K562 (cell line): ENCODE measurements around the gene MGAT1. TPM values are rescaled to one million over a fixed set of nuclear protein-coding genes. Genes with fewer than 3 reads are reported as not detected.

Experiments used
- ATAC-seq: fragments of 200-7000 bp; cut with Tn5 transposase; 3 replicates; pipeline ENCODE4 v1.9.1; 2020; ENCODE audit warnings: moderate library complexity
- BruUV-seq: library from RNA; stranded (reverse); fragments of 400-500 nt; replicated peaks from 2 replicates; lab custom pipeline; 2021; lab: Mats Ljungman, UMichigan
- CTCF ChIA-PET: fragments of 300-600 bp; formaldehyde crosslinking; extraction: SDS; loops from one replicate; lab custom pipeline; 2021; ENCODE audit warnings: low intra/inter-chr PET ratio; lab: Yijun Ruan, JAX
- POLR2A ChIA-PET: fragments of 300-600, 350-650 bp; sonication (Branson Sonifier 250); formaldehyde crosslinking; extraction: SDS; loops from one replicate; lab custom pipeline; 2021; ENCODE audit warnings: antibody characterized with exemption, inconsistent platforms; lab: Yijun Ruan, JAX
- DNase-seq, 4 experiments: peaks; one replicate each; pipeline versions ENCODE4 v3.0.0 to v3.0.0-alpha.2; 2011 to 2018; ENCODE audit warnings: low spot score in 3 of 4, mixed read lengths in 3 of 4; ENCODE audit errors: extremely low read depth in 1 of 4
- FAIRE-seq: peaks from 2 replicates; lab custom pipeline; 2011; peaks lifted over from hg19 to GRCh38; lab: Jason Lieb, UNC
- H2AFZ ChIP-seq: 2 replicates; pipeline ENCODE4 v1.6.0; 2011; ENCODE audit warnings: low read depth, low read length, control low read depth, inconsistent platforms
- H3K27ac ChIP-seq: fragments of 200-600 bp; 3 replicates; pipeline ENCODE4 v1.8.0; 2011; ENCODE audit warnings: low read depth, mild to moderate bottlenecking, control low read depth, inconsistent platforms, low read length, moderate library complexity, mixed read lengths; ENCODE audit errors: extremely low read depth
- H3K27me3 ChIP-seq, 2 experiments: fragments of 300-600 bp in 1 of 2; 2 replicates in 1 of 2; 3 replicates in 1 of 2; pipeline versions ENCODE4 v1.6.0 to v1.8.0; 2011; ENCODE audit warnings: inconsistent platforms in 2 of 2, low read length in 2 of 2, mild to moderate bottlenecking in 1 of 2, mixed read lengths in 1 of 2, moderate library complexity in 1 of 2; ENCODE audit not compliant: control insufficient read depth in 2 of 2, insufficient read depth in 2 of 2
- H3K36me3 ChIP-seq: fragments of 300-600 bp; 3 replicates; pipeline ENCODE4 v1.8.0; 2011; ENCODE audit warnings: mild to moderate bottlenecking, low read length, inconsistent platforms; ENCODE audit not compliant: control insufficient read depth, insufficient read depth
- H3K4me1 ChIP-seq, 2 experiments: fragments of 200-600 bp in 1 of 2; replicated peaks in 1 of 2; 2 replicates in 1 of 2; 3 replicates in 1 of 2; pipeline versions ENCODE4 v1.5.1 to v1.8.0; 2011; ENCODE audit warnings: inconsistent platforms in 2 of 2, low read length in 2 of 2, mild to moderate bottlenecking in 1 of 2, mixed read lengths in 1 of 2, moderate library complexity in 1 of 2; ENCODE audit not compliant: control insufficient read depth in 2 of 2, insufficient read depth in 2 of 2
- H3K4me2 ChIP-seq: 2 replicates; pipeline ENCODE4 v1.6.1; 2011; ENCODE audit warnings: low read length, control low read depth, inconsistent platforms, mixed read lengths; ENCODE audit not compliant: insufficient read depth
- H3K4me3 ChIP-seq: fragments of 200-600 bp; sonication (generic), shearing (Covaris generic); 2 replicates; pipeline ENCODE4 v1.5.1; 2016; ENCODE audit warnings: control low read depth, inconsistent platforms
- H3K79me2 ChIP-seq: fragments of 200-600 bp; 3 replicates; pipeline ENCODE4 v1.8.0; 2011; ENCODE audit warnings: low read length, inconsistent platforms; ENCODE audit not compliant: control insufficient read depth, insufficient read depth
- H3K9ac ChIP-seq, 2 experiments: 2 replicates each; pipeline versions ENCODE4 v1.6.0 to v1.6.1; 2011; ENCODE audit warnings: low read depth in 2 of 2, low read length in 2 of 2, control low read depth in 1 of 2, inconsistent platforms in 1 of 2, mild to moderate bottlenecking in 1 of 2, mixed read lengths in 1 of 2; ENCODE audit not compliant: insufficient read depth in 1 of 2
- H3K9me1 ChIP-seq: one replicate; pipeline ENCODE4 v1.6.0; 2011; ENCODE audit warnings: inconsistent platforms, mild to moderate bottlenecking, low read length, moderate library complexity; ENCODE audit not compliant: control insufficient read depth, insufficient read depth
- H3K9me3 ChIP-seq: replicated peaks from 2 replicates; pipeline ENCODE4 v1.5.1; 2011; ENCODE audit warnings: low read depth, low read length, inconsistent platforms; ENCODE audit not compliant: control insufficient read depth, insufficient read depth
- H4K20me1 ChIP-seq: replicated peaks from 2 replicates; pipeline ENCODE4 v1.6.1; 2011; ENCODE audit warnings: low read length, inconsistent platforms, mixed read lengths; ENCODE audit not compliant: control insufficient read depth, insufficient read depth
- DEAF1 ChIP-seq: fragments of 450-650 bp; formaldehyde crosslinking; IDR thresholded peaks from 2 replicates; pipeline ENCODE4 v1.4.0; 2020; ENCODE audit warnings: mild to moderate bottlenecking, moderate library complexity
- GTF2F1 ChIP-seq: IDR thresholded peaks from 2 replicates; pipeline ENCODE4 v1.6.1; 2011; ENCODE audit warnings: low read depth, low read length, improper control_type of control experiment
- HSF4 ChIP-seq: fragments of 250-450 bp; sonication (Bioruptor Pico); IDR thresholded peaks from 2 replicates; pipeline ENCODE4 v2.1.2; 2022; ENCODE audit warnings: mild to moderate bottlenecking, moderate library complexity, borderline replicate concordance
- RERE ChIP-seq: sonication (generic); formaldehyde crosslinking; IDR thresholded peaks from 2 replicates; pipeline ENCODE4 v1.8.0; 2023; ENCODE audit warnings: missing genetic modification reagents, mild to moderate bottlenecking, borderline replicate concordance
- TBL1XR1 ChIP-seq, 2 experiments: IDR thresholded peaks; 2 replicates each; pipeline ENCODE4 v1.6.1; 2012; ENCODE audit warnings: improper control_type of control experiment in 2 of 2, low read length in 2 of 2, mild to moderate bottlenecking in 1 of 2
- ZMIZ1 ChIP-seq, 2 experiments: fragments of 150-350 bp in 1 of 2; IDR thresholded peaks; 2 replicates each; pipeline ENCODE4 v1.6.1; 2012 to 2016; ENCODE audit warnings: low read depth in 2 of 2, low read length in 2 of 2, mild to moderate bottlenecking in 1 of 2, moderate library complexity in 1 of 2
- ZNF764 ChIP-seq: fragments of 250-450 bp; sonication (Bioruptor Pico); IDR thresholded peaks from 2 replicates; pipeline ENCODE4 v1.4.0; 2020; ENCODE audit warnings: low read depth, mild to moderate bottlenecking, moderate library complexity
- ZNF766 ChIP-seq: fragments of 200-800 bp; sonication (Bioruptor generic); conservative IDR thresholded peaks from 2 replicates; pipeline ENCODE4 v1.6.1; 2016; ENCODE audit warnings: missing genetic modification characterization, missing compliant biosample characterization
- WGBS: fragments of 100-300 bp; shearing (Covaris generic); methylation state at CpG from one replicate; pipeline ENCODE4 v1.1.6; 2016; ENCODE audit warnings: low coverage, mixed read lengths; ENCODE audit not compliant: insufficient coverage; ENCODE audit errors: missing lambda C conversion rate; 5-methylcytosine and 5-hydroxymethylcytosine counted together
- in situ Hi-C: fragments of 300-500 bp; cut with MboI; formaldehyde crosslinking; loops from 4 replicates; pipeline ENCODE4 v1.15.0; 2018; ENCODE audit warnings: inconsistent platforms, mixed read lengths
- intact Hi-C: fragments of 100-400 bp; cut with micrococcal nuclease; formaldehyde crosslinking; loops from 2 replicates; pipeline ENCODE4 v1.14.2; 2022
- polyA plus RNA-seq, 8 experiments: library from polyadenylated mRNA; depleted of rRNA in 4 of 8; stranded (reverse) in 5 of 8; unstranded in 3 of 8; fragments of >200 nt; fragmentation: Nextera tagmentation in 2 of 8; fragmentation: Illumina TruSeq in 1 of 8; extraction: Ambion mirVana in 2 of 8; extraction: Trizol in 1 of 8; gene quantifications; 2 replicates each; pipeline versions ENCODE4 v1.2.1 to v1.2.3, GENCODE V29; 2011 to 2014; ENCODE audit warnings: inconsistent platforms in 1 of 8, missing spikeins in 1 of 8
- total RNA-seq, 7 experiments: library from RNA; depleted of rRNA in 6 of 7; stranded (reverse); fragments of >200 nt in 6 of 7; fragmentation: Illumina TruSeq in 2 of 7; extraction: Trizol in 2 of 7; gene quantifications; 2 replicates each; pipeline versions ENCODE4 v1.2.1 to v1.2.3, GENCODE V29; 2011 to 2021; ENCODE audit warnings: low replicate concordance in 1 of 7

MGAT1 gene
- total and polyA plus RNA-seq, 9 of the 15 experiments (the other 6 are each of a cell fraction or from before 2014, with no cell fraction given): 3.9 to 82.7 (median 44.5) TPM

- DNase-seq (peak; percentile 54 to 85 (median 63)), FAIRE-seq (peak; percentile 87), ATAC-seq (peak; percentile 72)
- Histone ChIP-seq H4K20me1 (no peaks in the 10 kb centered on the region), H3K4me3 (no peak overlapping the region), H3K79me2 (no peaks in the 10 kb centered on the region), H3K9ac (no peak overlapping the region), H2AFZ (no peak overlapping the region), H3K9me3 (no peaks in the 10 kb centered on the region; the same call in 1 of the 2 replicates), H3K27me3 (no peaks in the 10 kb centered on the region), H3K4me2 (no peak overlapping the region), H3K4me1 (peaks cover 38% of the 10 kb centered on the region in 2 experiments; a peak in 4 of 5 replicates), H3K9me1 (no peaks in the 10 kb centered on the region), H3K27ac (no peak overlapping the region), H3K36me3 (peaks cover 5% of the 10 kb centered on the region; the same call in 2 of the 3 replicates)
- in situ Hi-C loops (no loop called here), intact Hi-C loops (loop anchor here (2.0 to 5.0 kb wide), 3 partner anchors 84 to 374 kb away; no protein-coding TSS in a partner anchor)
- 37% methylated on average over 11 of the region's 13 CpGs for WGBS
- ChIA-PET CTCF (interaction anchor here (0.6 to 0.7 kb wide), 4 partner anchors 261 to 399 kb away, joined by 3 to 7 read pairs (median 3); no protein-coding TSS in a partner anchor), POLR2A (interaction anchor here (0.6 to 2.2 kb wide), 3 partner anchors 10 to 94 kb away, joined by 3 to 9 read pairs (median 7); no protein-coding TSS in a partner anchor)
- BruUV-seq: no TSS peak
- TF ChIP-seq ZNF766 (CRISPR knock-in tag) (no peak), TBL1XR1 (IDR thresholded peaks at IDR 0.05; ENCODE audit: low read length in 2 of 2) (no peak), HSF4 (CRISPR knock-in tag) (no peak), ZNF764 (CRISPR knock-in tag) (no peak), RERE (CRISPR knock-in tag) (no peak), ZMIZ1 (IDR thresholded peaks at IDR 0.05; ENCODE audit: low read depth in 2 of 2, low read length in 2 of 2) (no peak), DEAF1 (CRISPR knock-in tag) (peak; percentile 74), GTF2F1 (no peak)
These were observed 18.0 kb downstream of the MGAT1 start for GRCh38 chr5:180784497-180785097.
